HG03108 (cell line): ENCODE measurements around the gene PPP6C.
"Not testable (repeated sequence)": the region's sequence is repeated elsewhere in the genome, so short reads cannot be mapped to it uniquely, and the experiment has no call there.

Experiments used
- ATAC-seq: cut with Tn5 transposase; IDR thresholded peaks from one replicate; pipeline ENCODE4 v1.9.1; 2021; ENCODE audit warnings: moderate library complexity; ENCODE audit not compliant: unreplicated experiment

The PPP6C gene

DNA sequence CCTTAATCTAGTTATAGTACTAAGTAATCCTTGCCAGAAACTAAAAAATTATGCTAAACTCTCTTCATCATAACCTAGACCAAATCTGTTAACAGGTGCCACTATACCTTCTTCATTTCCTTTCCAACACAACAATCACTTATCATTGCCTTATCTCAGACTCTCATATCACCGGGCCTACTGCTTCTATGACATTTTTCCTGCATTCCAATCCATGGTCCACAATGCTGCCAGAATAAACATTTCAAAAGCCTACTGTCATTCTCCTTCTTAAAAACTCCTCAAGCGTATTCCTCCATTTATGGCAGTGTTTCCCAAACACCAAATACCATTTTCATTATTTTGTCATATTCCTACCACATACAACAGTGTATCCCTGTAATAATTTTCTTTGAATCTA is 6.5 kb downstream of the PPP6C start:
- ATAC-seq = no peak

DNA sequence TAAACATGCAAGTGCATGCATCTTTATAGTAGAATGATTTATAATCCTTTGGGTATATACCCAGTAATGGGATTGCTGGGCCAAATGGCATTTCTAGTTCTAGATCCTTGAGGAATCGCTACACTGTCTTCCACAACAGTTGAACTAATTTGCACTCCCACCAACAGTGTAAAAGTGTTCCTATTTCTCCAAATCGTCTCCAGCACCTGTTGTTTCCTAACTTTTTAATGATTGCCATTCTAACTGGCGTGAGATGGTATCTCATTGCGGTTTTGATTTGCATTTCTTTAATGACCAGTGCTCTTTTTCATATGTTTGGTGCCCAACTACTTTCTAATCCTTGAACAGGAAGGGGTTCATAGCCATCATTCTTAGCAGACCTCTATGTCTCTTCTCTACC is 7.8 kb downstream of the PPP6C start:
- ATAC-seq = not testable (repeated sequence)

- ATAC-seq = no peak
These were observed 8.7 kb downstream of the PPP6C start for GRCh38 chr9:125180876-125181275.

DNA sequence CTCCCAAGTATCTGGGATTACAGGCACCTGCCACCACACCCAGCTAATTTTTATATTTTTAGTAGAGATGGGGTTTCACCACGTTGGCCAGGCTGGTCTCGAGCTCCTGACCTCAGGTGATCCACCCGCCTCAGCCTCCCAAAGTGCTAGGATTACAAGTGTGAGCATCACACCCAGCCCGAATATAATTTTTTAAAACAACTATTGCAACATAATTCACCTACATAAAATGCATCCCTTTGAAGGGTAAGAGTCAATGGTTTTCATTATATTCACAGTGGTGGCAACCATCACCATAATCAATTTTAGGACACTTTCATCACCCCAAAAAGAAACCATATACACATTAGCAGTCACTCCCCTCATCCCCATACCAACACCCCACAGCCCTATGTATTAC is 9.8 kb downstream of the PPP6C start:
- ATAC-seq = not testable (repeated sequence)

DNA sequence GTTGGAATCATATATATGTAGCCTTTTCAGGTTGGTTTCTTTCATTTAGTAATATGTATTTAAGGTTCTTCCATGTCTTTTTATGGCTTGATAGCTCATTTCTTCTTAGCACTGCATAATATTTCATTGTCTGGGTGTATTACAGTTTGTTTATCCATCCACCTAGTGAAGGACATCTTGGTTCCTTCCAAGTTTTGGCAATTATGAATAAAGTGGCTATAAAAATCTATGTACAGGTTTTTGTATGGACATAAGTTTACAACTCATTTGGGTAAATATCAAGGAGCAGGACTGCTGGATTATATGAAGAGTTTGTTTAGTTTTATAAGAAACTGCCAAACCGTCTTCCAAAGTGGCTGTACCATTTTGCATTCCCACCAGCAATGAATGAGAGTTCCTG is 11.7 kb downstream of the PPP6C start:
- ATAC-seq = no peak

GRCh38 chr9:125176636-125177035 is 13.0 kb downstream of the PPP6C start:
- ATAC-seq = no peak

GRCh38 chr9:125172031-125172755 is 17.4 kb downstream of the PPP6C start:
- no peak for ATAC-seq

GRCh38 chr9:125169895-125170294 is 19.7 kb downstream of the PPP6C start:
- ATAC-seq = no peak

DNA sequence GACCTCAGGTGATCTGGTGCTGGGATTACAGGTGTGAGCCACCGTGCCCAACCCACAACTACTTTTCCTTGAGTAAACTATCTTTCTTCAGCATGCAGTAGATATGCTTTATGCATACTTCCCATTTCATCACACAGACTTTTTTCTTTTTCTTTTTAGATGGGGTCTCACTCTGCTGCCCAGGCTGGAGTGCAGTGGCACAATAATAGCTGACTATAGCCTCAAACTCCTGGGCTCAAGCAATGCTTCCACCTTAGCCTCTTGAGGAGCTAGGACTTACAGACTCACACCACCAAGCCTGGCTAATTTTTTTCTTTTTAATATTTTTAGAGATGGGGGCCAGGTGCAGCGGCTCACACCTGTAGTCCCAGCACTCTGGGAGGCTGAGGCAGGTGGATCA is 22.8 kb downstream of the PPP6C start:
- no peak for ATAC-seq

GRCh38 chr9:125162891-125163290 is 26.7 kb downstream of the PPP6C start:
- not testable (repeated sequence) for ATAC-seq

GRCh38 chr9:125161284-125161918 is 28.2 kb downstream of the PPP6C start:
- ATAC-seq = no peak

DNA sequence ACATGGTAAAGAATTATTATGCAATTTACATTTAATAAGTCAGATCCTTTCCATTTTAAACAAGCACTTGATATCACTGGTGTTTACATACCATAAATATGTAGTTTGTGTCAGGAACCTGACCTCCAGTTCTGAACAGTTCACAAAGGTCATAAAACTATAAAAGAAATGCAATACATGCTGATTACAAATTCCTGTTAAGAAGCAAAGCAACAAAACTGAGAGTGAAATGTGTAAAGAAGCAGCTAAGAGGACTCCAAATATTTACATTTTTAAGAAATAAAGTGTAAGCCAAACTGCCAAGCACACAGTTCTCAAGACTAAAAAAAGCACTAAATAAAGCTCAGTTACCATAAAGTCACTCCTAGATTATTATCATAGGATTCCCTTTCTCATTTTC is 28.9 kb downstream of the PPP6C start:
- ATAC-seq = no peak

DNA sequence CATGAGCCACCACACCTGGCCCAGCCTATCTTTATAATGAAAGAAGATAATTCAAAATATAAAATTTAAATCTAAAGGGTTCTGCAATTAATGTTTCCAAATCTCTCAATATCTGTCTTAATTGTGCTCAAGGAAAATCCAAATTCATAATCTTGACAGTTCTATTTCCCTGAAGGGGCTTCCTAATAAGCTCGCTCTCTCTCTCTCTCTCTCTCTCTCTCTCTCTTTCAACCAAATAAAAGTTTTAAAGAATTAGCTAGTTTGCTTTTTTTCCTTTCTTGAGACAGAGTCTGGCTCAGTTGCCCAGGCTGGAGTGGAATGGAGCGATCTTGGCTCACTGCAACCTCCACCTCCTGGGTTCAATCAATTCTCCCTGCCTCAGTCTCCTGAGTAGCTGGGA is 33.1 kb downstream of the PPP6C start:
- ATAC-seq = no peak

DNA sequence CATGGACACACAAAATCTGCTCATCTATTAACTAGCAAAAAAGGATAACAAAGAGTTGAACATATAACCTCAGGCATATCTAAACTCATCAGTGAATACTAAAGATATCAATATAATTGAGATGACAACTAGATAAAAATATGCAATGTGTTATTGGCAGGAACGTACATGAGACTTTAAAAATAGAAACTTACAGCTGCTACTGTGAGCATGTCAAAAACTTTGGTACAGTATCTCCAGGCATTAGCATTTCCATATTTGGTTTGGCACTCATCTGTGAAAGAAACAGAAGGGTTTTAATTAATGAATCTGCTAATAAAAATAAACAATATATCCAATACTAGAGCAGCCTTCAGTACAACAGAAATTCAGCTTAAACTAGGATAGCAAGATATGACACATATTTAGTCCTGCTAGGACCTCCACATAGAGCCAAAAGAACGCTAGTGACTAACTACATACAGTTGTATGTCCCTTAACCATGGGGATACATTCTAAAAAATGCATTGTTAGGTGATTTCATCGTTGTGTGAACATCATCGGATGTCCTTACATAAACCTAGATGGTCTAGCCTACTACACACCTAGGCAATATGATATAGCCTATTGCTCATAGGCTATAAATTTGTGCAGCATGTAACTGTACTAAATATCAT is 35.8 kb downstream of the PPP6C start:
- no peak for ATAC-seq

DNA sequence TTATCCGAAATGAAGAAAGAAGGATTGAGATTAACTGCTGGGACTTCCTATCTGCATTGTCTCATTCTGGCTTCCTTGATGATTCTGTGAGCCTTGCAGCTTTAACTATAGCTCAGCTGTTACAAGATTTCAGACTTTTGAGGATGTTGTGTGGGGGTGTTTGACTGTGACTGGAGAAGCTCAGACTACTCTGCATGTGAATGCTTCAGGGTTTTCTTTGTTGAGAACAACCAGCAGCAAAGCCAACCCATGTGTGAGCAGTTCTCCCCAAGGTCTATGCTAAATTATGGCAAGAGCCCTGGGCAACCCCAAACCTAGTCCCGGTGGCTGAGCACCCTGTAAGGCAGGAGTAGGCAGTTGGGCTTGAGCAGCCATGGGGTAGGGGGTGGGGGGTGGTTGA is 37.9 kb downstream of the PPP6C start:
- ATAC-seq = no peak

DNA sequence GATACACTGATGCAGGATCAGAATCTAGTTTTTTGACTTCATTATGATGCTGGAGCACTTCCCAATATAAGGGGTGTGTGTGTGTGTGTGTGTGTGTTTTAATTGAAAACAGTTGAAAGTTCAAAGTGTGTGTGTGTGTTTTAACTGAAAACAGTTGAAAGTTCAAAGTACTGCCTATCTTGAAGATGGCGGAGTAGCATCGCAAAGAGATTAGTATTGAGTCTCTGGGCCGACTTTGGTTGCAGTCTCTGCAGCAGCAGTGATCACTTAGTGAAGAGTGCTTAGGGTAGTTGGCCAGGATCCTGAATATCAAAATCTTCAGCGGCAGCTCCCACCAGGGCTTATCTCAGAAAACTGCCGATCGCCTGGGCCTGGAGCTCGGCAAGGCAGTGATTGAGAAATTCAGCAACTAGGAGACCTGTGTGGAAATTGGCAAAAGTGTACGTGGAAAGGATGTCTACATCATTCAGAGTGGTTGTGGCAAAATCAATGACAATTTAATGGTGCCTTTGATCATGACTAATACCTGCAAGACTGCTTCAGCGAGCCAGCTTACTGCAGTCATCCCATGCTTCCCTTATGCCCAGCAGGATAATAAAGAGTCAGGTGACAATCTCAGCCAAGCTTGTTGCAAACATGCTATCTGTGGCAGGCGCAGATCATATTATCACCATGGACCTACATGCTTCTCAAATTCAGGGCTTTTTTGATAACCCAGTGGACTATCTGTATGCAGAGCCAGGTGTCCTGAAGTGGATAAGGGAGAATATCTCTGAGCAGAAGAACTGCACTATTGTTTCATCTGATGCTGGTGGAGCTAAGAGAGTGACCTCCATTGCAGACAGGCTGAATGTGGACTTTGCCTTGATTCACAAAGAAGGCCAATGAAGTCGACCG is 39.0 kb downstream of the PPP6C start:
- no peak for ATAC-seq

DNA sequence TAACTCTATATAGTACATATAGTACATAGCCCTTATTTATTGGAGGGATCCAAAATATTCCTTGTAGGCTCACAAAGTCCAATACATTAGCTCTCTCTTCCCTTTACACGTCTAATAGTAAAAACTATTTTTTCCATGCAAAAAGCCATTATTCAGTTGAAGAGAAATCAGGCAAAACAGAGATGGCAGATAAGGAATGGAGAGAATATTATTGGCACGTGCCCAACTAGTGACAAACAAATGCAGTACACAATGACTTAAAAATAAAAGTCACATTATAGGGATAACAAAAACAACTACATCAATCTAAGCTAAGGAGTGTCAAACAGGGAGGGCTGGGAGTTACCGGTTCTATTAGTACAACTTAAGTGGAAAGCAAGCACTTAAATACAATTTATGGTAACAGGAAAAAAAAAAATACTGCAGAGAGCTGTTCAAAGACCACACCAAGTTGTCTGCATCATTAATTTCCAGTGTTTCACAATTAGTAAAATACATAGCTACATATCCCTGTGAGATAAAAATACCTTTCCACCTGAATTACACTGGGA is 42.1 kb downstream of the PPP6C start:
- ATAC-seq = no peak

DNA sequence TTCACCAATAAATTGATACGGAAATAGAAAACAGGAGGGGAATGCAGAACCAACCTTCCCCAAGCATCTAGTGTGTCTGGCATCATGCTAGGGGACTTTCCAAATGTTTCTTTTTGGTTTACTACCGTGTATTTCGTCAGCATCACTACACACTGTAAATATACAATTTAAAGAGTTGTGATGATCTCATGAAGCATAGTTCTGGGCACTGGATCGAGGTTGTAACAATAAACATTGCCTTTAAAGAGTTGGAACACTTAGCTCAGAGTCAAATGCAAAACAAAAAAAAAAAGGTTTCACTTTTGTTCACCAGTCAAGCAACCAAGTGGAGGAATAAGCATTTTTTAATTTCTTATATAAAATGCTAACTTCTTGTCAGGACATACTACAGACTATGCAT is 43.4 kb downstream of the PPP6C start:
- no peak for ATAC-seq

GRCh38 chr9:125145425-125145824 is 44.2 kb downstream of the PPP6C start:
- ATAC-seq = no peak

DNA sequence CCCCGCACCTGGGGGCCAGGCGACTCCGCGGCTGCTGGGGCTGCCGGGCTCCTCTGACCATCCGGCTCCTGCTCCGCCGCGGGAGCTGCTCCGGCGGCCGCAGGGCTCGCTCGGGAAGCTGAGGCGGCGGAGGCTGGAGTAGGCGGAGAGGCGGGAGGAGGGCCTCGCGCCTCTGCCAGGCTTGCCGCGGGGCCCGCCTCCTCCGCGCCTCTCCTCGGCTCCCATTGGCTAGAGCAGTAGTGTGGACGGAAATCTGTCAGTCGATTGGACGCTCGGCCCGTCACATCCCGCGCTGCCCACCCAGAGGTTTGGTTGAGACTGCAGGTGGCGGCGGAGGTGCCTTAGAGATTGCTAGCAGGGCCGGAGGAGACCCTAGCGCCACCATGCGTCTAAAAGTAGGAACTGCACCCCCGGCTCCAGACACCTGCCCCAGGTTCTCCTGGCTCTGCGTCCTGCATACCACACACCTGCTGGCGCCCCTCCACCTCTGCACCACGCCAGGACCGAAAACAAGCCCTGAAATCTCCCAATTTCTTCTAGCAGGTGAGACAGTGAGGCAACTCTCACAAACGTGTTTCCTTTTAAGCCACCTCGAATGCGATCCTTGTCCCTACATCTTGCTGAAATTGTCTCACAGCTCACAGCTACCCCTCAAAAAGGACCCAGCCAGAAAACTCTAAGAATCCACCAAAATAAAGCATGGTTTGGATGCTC is 46.1 kb downstream of the PPP6C start, which contains the start of gene SCAI:
TSS of gene SCAI (minus strand) at position 152 of the 714 bp plus-strand sequence. CDS start at position 61, 91 bp downstream.
- ATAC-seq = peak; percentile 98
